Thymus (tissue), 11 donors: Measurements from ENCODE around the gene METTL22. TPM values are rescaled to one million over a fixed set of nuclear protein-coding genes. Genes with fewer than 3 reads are reported as not detected.

Source experiments
- DNase-seq, 9 donors: peaks; one replicate each; pipeline ENCODE4 v3.0.0-alpha.2; 2013; ENCODE audit warnings: low spot score in 9 of 9, low read depth in 6 of 9, missing footprints in 1 of 9
- H3K27ac ChIP-seq, 2 donors: one replicate each; pipeline ENCODE4 v1.5.1; 2013; ENCODE audit warnings: control low read depth in 1 of 2, low read depth in 1 of 2, low read length in 1 of 2, mild to moderate bottlenecking in 1 of 2, moderate library complexity in 1 of 2
- H3K27me3 ChIP-seq, 2 donors: one replicate each; pipeline ENCODE4 v1.5.1; 2013; ENCODE audit warnings: low read length in 1 of 2; ENCODE audit not compliant: control insufficient read depth in 2 of 2, insufficient read depth in 1 of 2
- H3K36me3 ChIP-seq, 2 donors: one replicate each; pipeline ENCODE4 v1.5.1; 2013; ENCODE audit warnings: low read length in 1 of 2, mild to moderate bottlenecking in 1 of 2, moderate library complexity in 1 of 2; ENCODE audit not compliant: control insufficient read depth in 2 of 2, insufficient read depth in 2 of 2
- H3K4me1 ChIP-seq, 2 donors: one replicate each; pipeline ENCODE4 v1.5.1; 2013; ENCODE audit warnings: low read length in 2 of 2; ENCODE audit not compliant: control insufficient read depth in 2 of 2, insufficient read depth in 2 of 2
- H3K4me3 ChIP-seq, 2 donors: one replicate each; pipeline ENCODE4 v1.5.1; 2013; ENCODE audit warnings: low read length in 2 of 2, control low read depth in 1 of 2, mild to moderate bottlenecking in 1 of 2
- H3K9me3 ChIP-seq, 2 donors: one replicate each; pipeline ENCODE4 v1.5.1; 2013; ENCODE audit warnings: low read length in 1 of 2, mild to moderate bottlenecking in 1 of 2; ENCODE audit not compliant: control insufficient read depth in 2 of 2, insufficient read depth in 1 of 2
- WGBS: extraction: QIAGEN DNeasy Blood & Tissue Kit; methylation state at CpG from one replicate; pipeline ENCODE4 v1.1.7; 2013; 5-methylcytosine and 5-hydroxymethylcytosine counted together
- polyA plus RNA-seq: library from polyadenylated mRNA; stranded (reverse); fragments of 200-250 nt; gene quantifications from one replicate; pipeline ENCODE4 v1.2.3, GENCODE V29; 2013
- total RNA-seq: library from RNA; stranded (reverse); fragments of 120-200 nt; gene quantifications from one replicate; pipeline ENCODE4 v1.2.4, GENCODE V29; 2013
- donor health status: healthy.

The METTL22 gene
- total and polyA plus RNA-seq, 2 donors = 11.1 to 27.5 TPM

- Histone ChIP-seq H3K36me3 (no peaks in the 10 kb centered on the region), H3K4me3 (no peak overlapping the region), H3K9me3 (peaks cover 0 to 1% of the 10 kb centered on the region in 2 donors), H3K27me3 (no peaks in the 10 kb centered on the region), H3K4me1 (no peaks in the 10 kb centered on the region), H3K27ac (no peak overlapping the region)
- WGBS = 83% methylated on average over 4 of the region's 4 CpGs
- no peak for DNase-seq
These were observed 10.4 kb upstream of the METTL22 start for GRCh38 chr16:8611122-8611521.

GRCh38 chr16:8611886-8612600 is 9.5 kb upstream of the METTL22 start:
- Histone ChIP-seq H3K4me1 (no peaks in the 10 kb centered on the region), H3K9me3 (peaks cover 0 to 1% of the 10 kb centered on the region in 2 donors), H3K27me3 (no peaks in the 10 kb centered on the region), H3K27ac (no peak overlapping the region), H3K36me3 (no peaks in the 10 kb centered on the region), H3K4me3 (no peak overlapping the region)
- WGBS = 100% methylated on average over 1 of the region's 1 CpG
- no peak for DNase-seq

DNA sequence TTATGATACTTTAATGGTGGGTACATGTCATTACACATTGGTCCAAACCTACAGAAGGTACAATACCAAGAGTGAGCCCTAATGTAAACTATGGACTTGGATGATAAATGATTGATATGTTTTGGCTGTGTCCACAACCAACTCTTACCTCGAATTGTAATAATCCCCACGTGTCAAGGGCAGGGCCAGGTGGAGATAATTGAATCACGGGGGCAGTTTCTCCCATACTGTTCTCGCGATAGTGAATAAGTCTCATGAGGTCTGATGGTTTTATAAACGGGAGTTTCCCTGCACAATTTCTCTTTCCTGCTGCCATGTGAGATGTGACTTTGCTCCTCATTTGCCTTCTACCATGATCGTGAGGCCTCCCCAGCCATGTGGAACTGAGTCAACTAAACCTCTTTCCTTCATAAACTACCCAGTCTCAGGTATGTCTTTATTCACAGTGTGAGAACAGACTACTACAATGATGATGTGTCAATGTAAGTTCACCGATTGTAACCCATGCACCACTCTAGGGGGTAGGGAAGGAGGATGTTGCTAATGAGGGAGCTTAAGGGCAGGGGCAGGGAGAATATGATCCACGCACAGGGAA is 7.0 kb upstream of the METTL22 start:
- Histone ChIP-seq H3K4me3 (no peak overlapping the region), H3K27me3 (peaks cover 0 to 9% of the 10 kb centered on the region in 2 donors), H3K9me3 (peaks cover 0 to under 1% of the 10 kb centered on the region in 2 donors), H3K4me1 (no peaks in the 10 kb centered on the region), H3K27ac (no peak overlapping the region), H3K36me3 (no peaks in the 10 kb centered on the region)
- WGBS = 85% methylated on average over 9 of the region's 9 CpGs
- no peak for DNase-seq

- H3K4me3 ChIP-seq = no peak overlapping the region
- no peak for DNase-seq
- H3K4me1 ChIP-seq = peaks cover 0 to 7% of the 10 kb centered on the region in 2 donors
- H3K9me3 ChIP-seq = no peaks in the 10 kb centered on the region
- H3K27me3 ChIP-seq = peaks cover 2 to 11% of the 10 kb centered on the region in 2 donors
- H3K36me3 ChIP-seq = no peaks in the 10 kb centered on the region
- WGBS = 87% methylated on average over 5 of the region's 5 CpGs
- H3K27ac ChIP-seq = no peak overlapping the region
These were observed 1.7 kb upstream of the METTL22 start for GRCh38 chr16:8619671-8620370.

GRCh38 chr16:8620535-8620934 is 963 bp upstream of the METTL22 start:
- Histone ChIP-seq H3K4me1 (peaks cover 0 to 7% of the 10 kb centered on the region in 2 donors), H3K27ac (no peak overlapping the region), H3K4me3 (no peak overlapping the region), H3K9me3 (no peaks in the 10 kb centered on the region), H3K27me3 (peaks cover 2 to 11% of the 10 kb centered on the region in 2 donors), H3K36me3 (peaks cover 0 to 2% of the 10 kb centered on the region in 2 donors)
- no peak for DNase-seq
- WGBS = 82% methylated on average over 6 of the region's 6 CpGs

GRCh38 chr16:8621222-8621571 is 301 bp upstream of the METTL22 start:
- DNase-seq = no peak
- peaks cover 2 to 11% of the 10 kb centered on the region in 2 donors for H3K27me3 ChIP-seq
- peaks cover 5% of the 10 kb centered on the region in 2 donors for H3K36me3 ChIP-seq
- no peaks in the 10 kb centered on the region for H3K9me3 ChIP-seq
- peak overlapping the region; percentile 80 to 99 for H3K4me3 ChIP-seq
- no peak overlapping the region for H3K27ac ChIP-seq
- peaks cover 0 to 7% of the 10 kb centered on the region in 2 donors for H3K4me1 ChIP-seq
- 20% methylated on average over 12 of the region's 12 CpGs for WGBS

- peaks cover 2 to 11% of the 10 kb centered on the region in 2 donors for H3K27me3 ChIP-seq
- WGBS = 14% methylated on average over 4 of the region's 4 CpGs
These were observed 788 bp downstream of the METTL22 start for GRCh38 chr16:8622315-8622656.

GRCh38 chr16:8623634-8624033 is 2.1 kb downstream of the METTL22 start:
- no peak overlapping the region for H3K4me3 ChIP-seq
- H3K36me3 ChIP-seq = peaks cover 22% of the 10 kb centered on the region in 2 donors
- H3K4me1 ChIP-seq = peaks cover 0 to 7% of the 10 kb centered on the region in 2 donors
- H3K9me3 ChIP-seq = no peaks in the 10 kb centered on the region
- H3K27ac ChIP-seq = no peak overlapping the region
- peaks cover 2 to 8% of the 10 kb centered on the region in 2 donors for H3K27me3 ChIP-seq
- no peak for DNase-seq

More at GRCh38 chr16:8622315-8622656, 788 bp downstream of the METTL22 start:
- Histone ChIP-seq H3K9me3 (no peaks in the 10 kb centered on the region), H3K36me3 (peaks cover 10 to 11% of the 10 kb centered on the region in 2 donors), H3K27ac (no peak overlapping the region), H3K4me1 (peaks cover 0 to 7% of the 10 kb centered on the region in 2 donors), H3K4me3 (peak overlapping the region; percentile 80 to 99)
- DNase-seq = peak in 1 of 9 donors; percentile 10

GRCh38 chr16:8625491-8626087 is 4.1 kb downstream of the METTL22 start:
- WGBS = 98% methylated on average over 10 of the region's 10 CpGs
- Histone ChIP-seq H3K36me3 (peaks cover 38 to 42% of the 10 kb centered on the region in 2 donors), H3K4me3 (no peak overlapping the region), H3K27me3 (peaks cover 0 to 2% of the 10 kb centered on the region in 2 donors), H3K9me3 (no peaks in the 10 kb centered on the region), H3K27ac (no peak overlapping the region), H3K4me1 (peaks cover 0 to 7% of the 10 kb centered on the region in 2 donors)
- no peak for DNase-seq
